NCI-H345 (cell line): ENCODE results near the gene LDLRAD4.

Experiments used
- DNase-seq: peaks from one replicate; lab custom pipeline; 2025; lab: John Stamatoyannopoulos, UW

LDLRAD4 gene

GRCh38 chr18:13265911-13266217 is 47.3 kb downstream of the LDLRAD4 start:
- DNase-seq, result no peak

- no peak for DNase-seq
Measured at GRCh38 chr18:13266218-13267100, 47.9 kb downstream of the LDLRAD4 start.

- DNase-seq, result no peak
Measured at GRCh38 chr18:13267431-13267873, 48.9 kb downstream of the LDLRAD4 start.

- DNase-seq, result no peak
Measured at GRCh38 chr18:13268158-13269012, 49.8 kb downstream of the LDLRAD4 start.

GRCh38 chr18:13269013-13269280 is 50.4 kb downstream of the LDLRAD4 start:
- no peak for DNase-seq

- DNase-seq, result no peak
Measured at GRCh38 chr18:13269521-13270011, 51.0 kb downstream of the LDLRAD4 start.

- no peak for DNase-seq
Measured at GRCh38 chr18:13270279-13270855, 51.8 kb downstream of the LDLRAD4 start.

GRCh38 chr18:13271302-13271911 is 52.8 kb downstream of the LDLRAD4 start:
- no peak for DNase-seq

GRCh38 chr18:13272416-13272815 is 53.9 kb downstream of the LDLRAD4 start:
- no peak for DNase-seq

GRCh38 chr18:13273800-13274199 is 55.2 kb downstream of the LDLRAD4 start:
- no peak for DNase-seq

- DNase-seq, result no peak
Measured at GRCh38 chr18:13275075-13275474, 56.5 kb downstream of the LDLRAD4 start.

- DNase-seq, result no peak
Measured at GRCh38 chr18:13276530-13277520, 58.3 kb downstream of the LDLRAD4 start.

- DNase-seq, result no peak
Measured at GRCh38 chr18:13278062-13278630, 59.6 kb downstream of the LDLRAD4 start.

- no peak for DNase-seq
Measured at GRCh38 chr18:13279181-13280069, 60.9 kb downstream of the LDLRAD4 start.

GRCh38 chr18:13280070-13280795 is 61.7 kb downstream of the LDLRAD4 start:
- DNase-seq, result no peak

- DNase-seq, result no peak
Measured at GRCh38 chr18:13281406-13281805, 62.8 kb downstream of the LDLRAD4 start.

GRCh38 chr18:13283746-13284145 is 65.2 kb downstream of the LDLRAD4 start:
- no peak for DNase-seq

- DNase-seq, result no peak
Measured at GRCh38 chr18:13284330-13285027, 65.9 kb downstream of the LDLRAD4 start.
